NB4 (cell line): Measurements from ENCODE around the gene LIMK2.

Source experiments
- MAX ChIP-seq: IDR thresholded peaks from 2 replicates; pipeline ENCODE4 v1.6.1; 2011; ENCODE audit warnings: low read depth, low read length
- TF ChIP-seq, protein P1 (sequence below): IDR thresholded peaks from one replicate; pipeline ENCODE4 v1.5.1; 2012; ENCODE audit warnings: low read depth, low read length

DNA sequence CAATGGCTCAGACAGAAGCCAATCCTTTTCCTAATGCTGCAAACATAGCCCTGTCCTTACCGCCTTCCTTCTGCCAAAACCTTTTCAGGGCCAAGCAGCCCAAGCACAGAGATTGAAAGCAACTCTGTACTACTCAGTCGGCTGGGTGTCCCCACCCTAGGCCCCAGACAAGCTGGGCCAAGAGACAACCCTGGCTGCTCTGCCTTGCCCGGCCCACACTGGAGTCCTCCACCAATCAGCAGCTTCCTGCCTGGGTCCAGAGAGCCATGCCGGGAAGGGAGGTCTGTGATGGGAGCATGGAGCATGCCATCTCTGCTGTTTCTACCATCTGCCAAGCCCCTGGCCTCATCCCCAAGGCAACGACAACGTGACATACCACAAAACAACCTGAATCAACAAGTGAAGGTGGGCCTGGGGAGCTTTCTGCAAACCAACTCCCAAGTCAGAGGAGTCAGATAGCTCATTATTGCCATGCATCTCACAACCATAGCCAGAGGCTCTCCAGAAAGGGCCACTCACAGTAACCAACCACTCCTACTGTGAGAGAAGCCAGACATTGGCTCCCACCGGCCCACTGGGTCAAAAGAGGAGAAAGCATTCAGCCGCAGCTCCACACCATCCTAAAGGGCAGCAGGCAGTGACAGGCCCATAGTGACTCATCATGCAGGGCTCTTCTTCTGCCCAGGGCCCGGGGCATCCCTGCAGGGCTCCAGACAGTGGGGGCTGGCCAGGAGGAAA lies 115.9 kb downstream of the LIMK2 start:
- no peak for TF ChIP-seq MAX
- TF ChIP-seq, protein P1, sequence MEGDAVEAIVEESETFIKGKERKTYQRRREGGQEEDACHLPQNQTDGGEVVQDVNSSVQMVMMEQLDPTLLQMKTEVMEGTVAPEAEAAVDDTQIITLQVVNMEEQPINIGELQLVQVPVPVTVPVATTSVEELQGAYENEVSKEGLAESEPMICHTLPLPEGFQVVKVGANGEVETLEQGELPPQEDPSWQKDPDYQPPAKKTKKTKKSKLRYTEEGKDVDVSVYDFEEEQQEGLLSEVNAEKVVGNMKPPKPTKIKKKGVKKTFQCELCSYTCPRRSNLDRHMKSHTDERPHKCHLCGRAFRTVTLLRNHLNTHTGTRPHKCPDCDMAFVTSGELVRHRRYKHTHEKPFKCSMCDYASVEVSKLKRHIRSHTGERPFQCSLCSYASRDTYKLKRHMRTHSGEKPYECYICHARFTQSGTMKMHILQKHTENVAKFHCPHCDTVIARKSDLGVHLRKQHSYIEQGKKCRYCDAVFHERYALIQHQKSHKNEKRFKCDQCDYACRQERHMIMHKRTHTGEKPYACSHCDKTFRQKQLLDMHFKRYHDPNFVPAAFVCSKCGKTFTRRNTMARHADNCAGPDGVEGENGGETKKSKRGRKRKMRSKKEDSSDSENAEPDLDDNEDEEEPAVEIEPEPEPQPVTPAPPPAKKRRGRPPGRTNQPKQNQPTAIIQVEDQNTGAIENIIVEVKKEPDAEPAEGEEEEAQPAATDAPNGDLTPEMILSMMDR, result no peak
